ENCODE data around the gene C1orf105. TPM values are rescaled to one million over a fixed set of nuclear protein-coding genes. Genes with fewer than 3 reads are reported as not detected.

The C1orf105 gene
- polyA plus RNA-seq, 1 donor (not counting 4 experiments of a cell fraction or from before 2014, with no cell fraction given) = not detected

DNA sequence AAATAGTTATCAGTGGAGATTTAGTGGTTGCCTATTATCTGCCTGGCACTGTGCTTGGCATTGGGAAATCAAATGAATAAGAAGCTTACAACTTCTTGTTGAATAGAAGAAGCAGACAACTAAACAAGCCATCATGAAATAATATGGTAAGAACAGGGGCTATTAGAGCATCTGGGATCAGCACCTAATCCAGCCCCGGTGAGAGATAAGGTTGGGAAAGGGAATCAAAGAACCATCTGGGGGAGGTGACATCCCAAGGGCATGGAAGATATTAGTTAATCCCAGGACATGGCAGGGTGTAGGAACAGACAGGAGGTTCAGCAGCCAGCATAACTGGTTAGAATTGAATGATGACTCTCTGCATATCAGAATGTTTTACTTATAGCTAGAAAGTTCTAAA, 76.2 kb downstream of the C1orf105 start:
- Histone ChIP-seq H3K4me3 (ENCODE audit: control insufficient read depth in 2 of 3, extremely low read depth in 1 of 3, insufficient read depth in 2 of 3, low read depth in 1 of 3, low read length in 3 of 3) (no peak overlapping the region), H3K9me1 (ENCODE audit: control insufficient read depth, extremely low read depth, insufficient read depth, low read length) (no peaks in the 10 kb centered on the region), H3K27me3 (ENCODE audit: control insufficient read depth, extremely low read depth, insufficient read depth, low read length) (no peaks in the 10 kb centered on the region), H3K79me2 (ENCODE audit: control insufficient read depth, insufficient read depth, low read length) (no peaks in the 10 kb centered on the region), H3K27ac (ENCODE audit: control insufficient read depth, insufficient read depth, low read length) (no peak overlapping the region), H3K4me2 (ENCODE audit: control insufficient read depth, extremely low read depth, insufficient read depth, low read depth, low read length) (peak overlapping the region; percentile 39), H3K9me3 (ENCODE audit: control insufficient read depth, low read depth, low read length) (no peaks in the 10 kb centered on the region), H3K9ac (ENCODE audit: control insufficient read depth, extremely low read depth, insufficient read depth, low read length) (no peak overlapping the region), H2AFZ (ENCODE audit: control insufficient read depth, low read length) (no peak overlapping the region), H3K36me3 (ENCODE audit: control insufficient read depth in 2 of 2, extremely low read depth in 1 of 2, insufficient read depth in 2 of 2, low read length in 2 of 2) (no peaks in the 10 kb centered on the region), H3K4me1 (ENCODE audit: control insufficient read depth, extremely low read depth, insufficient read depth, low read length) (peaks cover 18% of the 10 kb centered on the region), H4K20me1 (ENCODE audit: control insufficient read depth, extremely low read depth, insufficient read depth, low read length) (no peaks in the 10 kb centered on the region)
- dilution Hi-C loops (cut with MboI; ENCODE audit: extremely low pct_ligation_motif_present, low sequenced_read_pairs) = no loop called here
- FAIRE-seq (no peak), DNase-seq (ENCODE audit: low read depth, low spot score) (no peak)
- TF ChIP-seq, protein P1, sequence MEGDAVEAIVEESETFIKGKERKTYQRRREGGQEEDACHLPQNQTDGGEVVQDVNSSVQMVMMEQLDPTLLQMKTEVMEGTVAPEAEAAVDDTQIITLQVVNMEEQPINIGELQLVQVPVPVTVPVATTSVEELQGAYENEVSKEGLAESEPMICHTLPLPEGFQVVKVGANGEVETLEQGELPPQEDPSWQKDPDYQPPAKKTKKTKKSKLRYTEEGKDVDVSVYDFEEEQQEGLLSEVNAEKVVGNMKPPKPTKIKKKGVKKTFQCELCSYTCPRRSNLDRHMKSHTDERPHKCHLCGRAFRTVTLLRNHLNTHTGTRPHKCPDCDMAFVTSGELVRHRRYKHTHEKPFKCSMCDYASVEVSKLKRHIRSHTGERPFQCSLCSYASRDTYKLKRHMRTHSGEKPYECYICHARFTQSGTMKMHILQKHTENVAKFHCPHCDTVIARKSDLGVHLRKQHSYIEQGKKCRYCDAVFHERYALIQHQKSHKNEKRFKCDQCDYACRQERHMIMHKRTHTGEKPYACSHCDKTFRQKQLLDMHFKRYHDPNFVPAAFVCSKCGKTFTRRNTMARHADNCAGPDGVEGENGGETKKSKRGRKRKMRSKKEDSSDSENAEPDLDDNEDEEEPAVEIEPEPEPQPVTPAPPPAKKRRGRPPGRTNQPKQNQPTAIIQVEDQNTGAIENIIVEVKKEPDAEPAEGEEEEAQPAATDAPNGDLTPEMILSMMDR (optimal IDR thresholded peaks at IDR 0.05 in 1 of 3, IDR thresholded peaks at IDR 0.05 in 1 of 3, conservative IDR thresholded peaks at IDR 0.05 in 1 of 3; ENCODE audit: extremely low read depth in 1 of 3, insufficient read depth in 2 of 3, low read length in 3 of 3) = no peak
- TF ChIP-seq EZH2 (IDR thresholded peaks at IDR 0.05; ENCODE audit: low read length) = no peak

DNA sequence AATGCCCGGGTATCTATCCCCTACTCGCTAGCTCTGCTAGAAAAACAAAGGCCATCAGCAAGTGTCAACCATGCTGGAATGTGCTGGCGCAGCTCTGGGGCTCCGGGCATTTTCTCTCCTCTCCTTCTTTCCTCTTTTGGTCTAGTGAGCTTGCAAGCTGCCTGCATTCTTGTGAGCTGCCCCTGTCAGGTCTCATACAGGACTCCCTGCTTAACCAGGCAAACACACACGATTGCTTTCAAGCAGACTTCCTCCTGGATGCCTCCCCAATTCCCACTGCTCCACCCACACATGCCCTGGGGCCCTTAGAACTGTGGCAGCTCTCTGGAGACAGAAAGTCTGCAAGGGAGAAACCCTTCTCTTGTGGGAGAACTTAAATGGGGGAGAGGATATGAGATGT, 76.7 kb downstream of the C1orf105 start:
- peak overlapping the region; percentile 50 for H2AFZ ChIP-seq (ENCODE audit: control insufficient read depth, low read length)
- no peak overlapping the region for H3K27ac ChIP-seq (ENCODE audit: control insufficient read depth, insufficient read depth, low read length)
- H3K4me3 ChIP-seq (ENCODE audit: control insufficient read depth in 2 of 3, extremely low read depth in 1 of 3, insufficient read depth in 2 of 3, low read depth in 1 of 3, low read length in 3 of 3) = no peak overlapping the region
- no peak for FAIRE-seq
- H3K4me2 ChIP-seq (ENCODE audit: control insufficient read depth, extremely low read depth, insufficient read depth, low read depth, low read length) = peak overlapping the region; percentile 39
- no peaks in the 10 kb centered on the region for H3K27me3 ChIP-seq (ENCODE audit: control insufficient read depth, extremely low read depth, insufficient read depth, low read length)
- H3K36me3 ChIP-seq (ENCODE audit: control insufficient read depth in 2 of 2, extremely low read depth in 1 of 2, insufficient read depth in 2 of 2, low read length in 2 of 2) = no peaks in the 10 kb centered on the region
- no peaks in the 10 kb centered on the region for H3K9me3 ChIP-seq (ENCODE audit: control insufficient read depth, low read depth, low read length)
- no peaks in the 10 kb centered on the region for H3K9me1 ChIP-seq (ENCODE audit: control insufficient read depth, extremely low read depth, insufficient read depth, low read length)
- no peaks in the 10 kb centered on the region for H3K79me2 ChIP-seq (ENCODE audit: control insufficient read depth, insufficient read depth, low read length)
- H4K20me1 ChIP-seq (ENCODE audit: control insufficient read depth, extremely low read depth, insufficient read depth, low read length) = no peaks in the 10 kb centered on the region
- H3K4me1 ChIP-seq (ENCODE audit: control insufficient read depth, extremely low read depth, insufficient read depth, low read length) = peaks cover 18% of the 10 kb centered on the region
- no peak overlapping the region for H3K9ac ChIP-seq (ENCODE audit: control insufficient read depth, extremely low read depth, insufficient read depth, low read length)
- dilution Hi-C loops (cut with MboI; ENCODE audit: extremely low pct_ligation_motif_present, low sequenced_read_pairs) = no loop called here
- no peak for TF ChIP-seq EZH2 (IDR thresholded peaks at IDR 0.05; ENCODE audit: low read length)
- TF ChIP-seq, protein P1 (optimal IDR thresholded peaks at IDR 0.05 in 1 of 3, IDR thresholded peaks at IDR 0.05 in 1 of 3, conservative IDR thresholded peaks at IDR 0.05 in 1 of 3; ENCODE audit: extremely low read depth in 1 of 3, insufficient read depth in 2 of 3, low read length in 3 of 3) = no peak
- DNase-seq (ENCODE audit: low read depth, low spot score) = no peak

Data from keratinocyte (primary cell).